Measurements from ENCODE around the gene CELSR1. TPM values are rescaled to one million over a fixed set of nuclear protein-coding genes. Genes with fewer than 3 reads are reported as not detected.
"Not testable (repeated sequence)": the region's sequence is repeated elsewhere in the genome, so short reads cannot be mapped to it uniquely, and the experiment has no call there.

Gene CELSR1
- total RNA-seq, 2 experiments from 2014 or later = 1.0 to 1.1 TPM

GRCh38 chr22:46405901-46406300, 131.5 kb downstream of the CELSR1 start:
- ATAC-seq (ENCODE audit: poor library complexity) (no peak), DNase-seq (no peak)
- no peak overlapping the region for H3K4me3 ChIP-seq (ENCODE audit: low read length)
- no peak for TF ChIP-seq CTCF (IDR thresholded peaks at IDR 0.05)
- H3K36me3 ChIP-seq (ENCODE audit: insufficient read depth, low read length) = no peaks in the 10 kb centered on the region
- Mint-ChIP-seq H3K27me3 (no peaks in the 10 kb centered on the region), H3K27ac (no peak overlapping the region), H3K4me3 (no peak overlapping the region), H3K9me3 (no peaks in the 10 kb centered on the region), H3K36me3 (ENCODE audit: low read depth) (no peaks in the 10 kb centered on the region), H3K4me1 (ENCODE audit: low read depth) (no peaks in the 10 kb centered on the region)
- no peaks in the 10 kb centered on the region for H3K4me1 ChIP-seq (ENCODE audit: insufficient read depth, low read length)
- intact Hi-C loops (cut with DNase I, micrococcal nuclease) = no loop called here
- H3K27me3 ChIP-seq (ENCODE audit: control insufficient read depth in 1 of 2, insufficient read depth in 2 of 2, low read length in 2 of 2) = no peaks in the 10 kb centered on the region
- no peak overlapping the region for H3K27ac ChIP-seq (ENCODE audit: low read depth in 1 of 2, low read length in 2 of 2)
- POLR2A ChIA-PET = no interaction called here
- CTCF ChIA-PET = no interaction called here
- H3K9me3 ChIP-seq (ENCODE audit: control insufficient read depth in 1 of 2, insufficient read depth in 1 of 2, low read length in 2 of 2) = no peaks in the 10 kb centered on the region

- H3K4me3 Mint-ChIP-seq = not testable (repeated sequence)
Measured at GRCh38 chr22:46403880-46404279, 133.5 kb downstream of the CELSR1 start.

GRCh38 chr22:46402505-46402904, 134.9 kb downstream of the CELSR1 start:
- DNase-seq = peak in 1 of 14 experiments; percentile 32
- ATAC-seq (ENCODE audit: poor library complexity) = no peak
- Histone ChIP-seq H3K27ac (ENCODE audit: low read depth in 1 of 2, low read length in 2 of 2) (no peak overlapping the region), H3K27me3 (ENCODE audit: control insufficient read depth in 1 of 2, insufficient read depth in 2 of 2, low read length in 2 of 2) (no peaks in the 10 kb centered on the region), H3K4me3 (ENCODE audit: low read length) (no peak overlapping the region), H3K9me3 (ENCODE audit: control insufficient read depth in 1 of 2, insufficient read depth in 1 of 2, low read length in 2 of 2) (no peaks in the 10 kb centered on the region), H3K36me3 (ENCODE audit: insufficient read depth, low read length) (no peaks in the 10 kb centered on the region), H3K4me1 (ENCODE audit: insufficient read depth, low read length) (peaks cover 9% of the 10 kb centered on the region)
- TF ChIP-seq CTCF (IDR thresholded peaks at IDR 0.05) = no peak
- H3K4me3 Mint-ChIP-seq = no peak overlapping the region
- CTCF ChIA-PET = no interaction called here
- H3K27me3 Mint-ChIP-seq = no peaks in the 10 kb centered on the region
- intact Hi-C loops (cut with DNase I, micrococcal nuclease) = no loop called here
- POLR2A ChIA-PET = no interaction called here
- H3K36me3 Mint-ChIP-seq (ENCODE audit: low read depth) = no peaks in the 10 kb centered on the region
- H3K4me1 Mint-ChIP-seq (ENCODE audit: low read depth) = no peaks in the 10 kb centered on the region
- H3K9me3 Mint-ChIP-seq = no peaks in the 10 kb centered on the region
- H3K27ac Mint-ChIP-seq = no peak overlapping the region

More at GRCh38 chr22:46403880-46404279, 133.5 kb downstream of the CELSR1 start:
- POLR2A ChIA-PET; H3K36me3 ChIP-seq (ENCODE audit: insufficient read depth, low read length); H3K27ac Mint-ChIP-seq; H3K27me3 Mint-ChIP-seq; H3K4me1 Mint-ChIP-seq (ENCODE audit: low read depth); H3K9me3 Mint-ChIP-seq; H3K4me1 ChIP-seq (ENCODE audit: insufficient read depth, low read length); H3K36me3 Mint-ChIP-seq (ENCODE audit: low read depth); CTCF ChIA-PET; H3K27me3 ChIP-seq (ENCODE audit: control insufficient read depth in 1 of 2, insufficient read depth in 2 of 2, low read length in 2 of 2); H3K27ac ChIP-seq (ENCODE audit: low read depth in 1 of 2, low read length in 2 of 2); H3K4me3 ChIP-seq (ENCODE audit: low read length); H3K9me3 ChIP-seq (ENCODE audit: control insufficient read depth in 1 of 2, insufficient read depth in 1 of 2, low read length in 2 of 2); intact Hi-C loops (cut with DNase I, micrococcal nuclease): not testable (repeated sequence)
- ATAC-seq (ENCODE audit: poor library complexity) = peak; percentile 21
- DNase-seq = peak in 1 of 14 experiments; percentile 42

- H3K4me3 ChIP-seq (ENCODE audit: low read length) = no peak overlapping the region
- intact Hi-C loops (cut with DNase I, micrococcal nuclease) = no loop called here
- H3K27ac ChIP-seq (ENCODE audit: low read depth in 1 of 2, low read length in 2 of 2) = no peak overlapping the region
- no peak overlapping the region for H3K4me3 Mint-ChIP-seq
- H3K4me1 Mint-ChIP-seq (ENCODE audit: low read depth) = no peaks in the 10 kb centered on the region
- H3K9me3 ChIP-seq (ENCODE audit: control insufficient read depth in 1 of 2, insufficient read depth in 1 of 2, low read length in 2 of 2) = no peaks in the 10 kb centered on the region
- H3K4me1 ChIP-seq (ENCODE audit: insufficient read depth, low read length) = peaks cover 9% of the 10 kb centered on the region
- H3K36me3 ChIP-seq (ENCODE audit: insufficient read depth, low read length) = no peaks in the 10 kb centered on the region
- H3K9me3 Mint-ChIP-seq = no peaks in the 10 kb centered on the region
- ATAC-seq (ENCODE audit: poor library complexity) (no peak), DNase-seq (no peak)
- POLR2A ChIA-PET = no interaction called here
- H3K27ac Mint-ChIP-seq = no peak overlapping the region
- no peaks in the 10 kb centered on the region for H3K36me3 Mint-ChIP-seq (ENCODE audit: low read depth)
- TF ChIP-seq CTCF (IDR thresholded peaks at IDR 0.05) = no peak
- no peaks in the 10 kb centered on the region for H3K27me3 ChIP-seq (ENCODE audit: control insufficient read depth in 1 of 2, insufficient read depth in 2 of 2, low read length in 2 of 2)
- H3K27me3 Mint-ChIP-seq = no peaks in the 10 kb centered on the region
- CTCF ChIA-PET = no interaction called here
Measured at GRCh38 chr22:46401370-46401769, 136.1 kb downstream of the CELSR1 start.

Data from CD4-positive, alpha-beta T cell (primary cell).